Effector memory CD8-positive, alpha-beta T cell (primary cell): ENCODE results near the gene CLIP3.
"Not testable (repeated sequence)": the region's sequence is repeated elsewhere in the genome, so short reads cannot be mapped to it uniquely, and the experiment has no call there.

Experiments
- ATAC-seq: fragments of 150-1000 bp; cut with Tn5 transposase; replicated peaks from 2 replicates; pipeline ENCODE4 v1.10.0; 2021; ENCODE audit warnings: mild to moderate bottlenecking, moderate library complexity
- DNase-seq, 3 experiments: peaks; one replicate each; pipeline ENCODE4 v3.0.0; 2021
- H3K27ac Mint-ChIP-seq, 2 donors: one replicate each; pipeline ENCODE4 v1.8.0; 2022; ENCODE audit warnings: mild to moderate bottlenecking in 2 of 2, mixed read lengths in 2 of 2, moderate library complexity in 2 of 2
- H3K27me3 Mint-ChIP-seq, 2 donors: one replicate each; pipeline ENCODE4 v1.8.0; 2022; ENCODE audit warnings: mixed read lengths in 2 of 2
- H3K36me3 Mint-ChIP-seq: one replicate; pipeline ENCODE4 v1.8.0; 2022; ENCODE audit warnings: mild to moderate bottlenecking, moderate library complexity, mixed read lengths; ENCODE audit not compliant: insufficient read depth
- H3K4me1 Mint-ChIP-seq, 2 donors: one replicate each; pipeline ENCODE4 v1.8.0; 2022; ENCODE audit warnings: low read depth in 2 of 2, mixed read lengths in 2 of 2
- H3K4me3 Mint-ChIP-seq, 2 donors: one replicate each; pipeline ENCODE4 v1.8.0; 2022; ENCODE audit warnings: mild to moderate bottlenecking in 2 of 2, mixed read lengths in 2 of 2, moderate library complexity in 2 of 2
- H3K9me3 Mint-ChIP-seq, 2 donors: one replicate each; pipeline ENCODE4 v1.8.0; 2022; ENCODE audit warnings: mixed read lengths in 2 of 2
- total RNA-seq, 9 experiments: gene quantifications; one replicate each; lab custom pipeline; 2026; lab: John Stamatoyannopoulos, UW

CLIP3 gene, protein sequence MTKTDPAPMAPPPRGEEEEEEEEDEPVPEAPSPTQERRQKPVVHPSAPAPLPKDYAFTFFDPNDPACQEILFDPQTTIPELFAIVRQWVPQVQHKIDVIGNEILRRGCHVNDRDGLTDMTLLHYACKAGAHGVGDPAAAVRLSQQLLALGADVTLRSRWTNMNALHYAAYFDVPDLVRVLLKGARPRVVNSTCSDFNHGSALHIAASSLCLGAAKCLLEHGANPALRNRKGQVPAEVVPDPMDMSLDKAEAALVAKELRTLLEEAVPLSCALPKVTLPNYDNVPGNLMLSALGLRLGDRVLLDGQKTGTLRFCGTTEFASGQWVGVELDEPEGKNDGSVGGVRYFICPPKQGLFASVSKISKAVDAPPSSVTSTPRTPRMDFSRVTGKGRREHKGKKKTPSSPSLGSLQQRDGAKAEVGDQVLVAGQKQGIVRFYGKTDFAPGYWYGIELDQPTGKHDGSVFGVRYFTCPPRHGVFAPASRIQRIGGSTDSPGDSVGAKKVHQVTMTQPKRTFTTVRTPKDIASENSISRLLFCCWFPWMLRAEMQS
- 0 to 1.1 (median 0.30) reads per million in 9 experiments for total RNA-seq

GRCh38 chr19:36032251-36033104 lies at the start of gene CLIP3:
TSS of gene CLIP3 (minus strand) at chr19:36032873. CDS start at chr19:36032357, 516 bp downstream.
- H3K4me1 Mint-ChIP-seq = peaks cover 24 to 31% of the 10 kb centered on the region in 2 donors
- no peaks in the 10 kb centered on the region for H3K36me3 Mint-ChIP-seq
- H3K27ac Mint-ChIP-seq = peak within 1 kb of the TSS in 1 of 2 donors; percentile 42
- DNase-seq (no peak), ATAC-seq (no peak)
- H3K27me3 Mint-ChIP-seq = no peaks in the 10 kb centered on the region
- H3K9me3 Mint-ChIP-seq = no peaks in the 10 kb centered on the region
- H3K4me3 Mint-ChIP-seq = peak within 1 kb of the TSS; percentile 48 to 49

GRCh38 chr19:36081894-36082293 lies 49.2 kb upstream of the CLIP3 start:
- DNase-seq = no peak
- ATAC-seq = no peak
- H3K9me3 Mint-ChIP-seq = no peaks in the 10 kb centered on the region
- no peak overlapping the region for H3K4me3 Mint-ChIP-seq
- no peaks in the 10 kb centered on the region for H3K4me1 Mint-ChIP-seq
- H3K36me3 Mint-ChIP-seq = peaks cover 3% of the 10 kb centered on the region
- no peaks in the 10 kb centered on the region for H3K27me3 Mint-ChIP-seq
- no peak overlapping the region for H3K27ac Mint-ChIP-seq

DNA sequence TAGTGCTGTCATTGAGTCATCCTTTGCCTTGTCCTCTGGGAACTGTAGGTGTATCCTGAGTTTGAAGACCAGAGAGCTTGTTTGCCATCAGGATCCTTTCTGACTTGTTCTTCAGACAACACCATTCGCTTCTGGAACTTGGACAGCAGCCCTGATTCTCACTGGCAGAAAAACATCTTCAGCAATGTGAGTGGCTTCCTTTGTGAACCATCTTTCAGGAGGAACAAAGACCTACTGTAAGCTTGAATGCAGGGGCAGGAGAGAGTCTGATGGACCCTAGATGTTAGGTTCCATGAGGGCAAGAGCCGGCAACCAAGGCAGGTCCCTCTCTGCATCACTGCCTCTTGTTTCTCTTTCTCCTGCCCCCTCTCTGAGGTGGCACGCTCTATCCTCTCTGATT lies 48.7 kb upstream of the CLIP3 start:
- Mint-ChIP-seq H3K27me3 (no peaks in the 10 kb centered on the region), H3K36me3 (peaks cover 3% of the 10 kb centered on the region), H3K9me3 (no peaks in the 10 kb centered on the region), H3K27ac (peak overlapping the region in 1 of 2 donors; percentile 59), H3K4me1 (no peaks in the 10 kb centered on the region), H3K4me3 (no peak overlapping the region)
- no peak for DNase-seq
- ATAC-seq = no peak

DNA sequence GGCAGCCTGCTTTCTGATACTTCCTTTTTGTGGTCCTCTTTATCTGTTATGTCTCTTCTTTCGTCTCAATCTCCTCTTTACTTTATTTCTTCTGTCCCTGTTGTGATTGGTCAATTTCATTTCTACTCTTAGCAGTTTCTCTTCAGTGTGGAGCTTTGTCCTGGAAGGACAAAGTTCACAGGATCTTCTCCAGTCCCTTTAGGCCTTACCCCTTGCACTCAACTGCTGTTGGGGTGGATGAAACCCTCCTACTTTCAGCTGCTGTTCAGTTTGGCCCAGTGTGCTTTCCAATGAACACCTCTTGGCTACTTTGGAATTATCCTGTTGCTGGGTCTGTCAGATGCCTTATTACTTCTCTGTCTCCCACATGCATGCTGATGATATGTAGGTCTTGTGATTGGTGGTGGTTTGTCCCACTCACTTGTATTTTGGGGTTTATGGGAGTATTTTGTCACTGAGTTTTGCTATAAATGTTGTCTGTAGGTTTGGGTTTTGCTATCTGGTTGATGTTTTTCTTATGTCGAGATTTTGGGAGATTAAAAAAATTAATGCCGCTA lies 46.8 kb upstream of the CLIP3 start:
- ATAC-seq (no peak), DNase-seq (no peak)
- H3K4me3 Mint-ChIP-seq = no peak overlapping the region
- no peaks in the 10 kb centered on the region for H3K4me1 Mint-ChIP-seq
- peaks cover 3% of the 10 kb centered on the region for H3K36me3 Mint-ChIP-seq
- H3K27ac Mint-ChIP-seq = no peak overlapping the region
- no peaks in the 10 kb centered on the region for H3K27me3 Mint-ChIP-seq
- no peaks in the 10 kb centered on the region for H3K9me3 Mint-ChIP-seq

DNA sequence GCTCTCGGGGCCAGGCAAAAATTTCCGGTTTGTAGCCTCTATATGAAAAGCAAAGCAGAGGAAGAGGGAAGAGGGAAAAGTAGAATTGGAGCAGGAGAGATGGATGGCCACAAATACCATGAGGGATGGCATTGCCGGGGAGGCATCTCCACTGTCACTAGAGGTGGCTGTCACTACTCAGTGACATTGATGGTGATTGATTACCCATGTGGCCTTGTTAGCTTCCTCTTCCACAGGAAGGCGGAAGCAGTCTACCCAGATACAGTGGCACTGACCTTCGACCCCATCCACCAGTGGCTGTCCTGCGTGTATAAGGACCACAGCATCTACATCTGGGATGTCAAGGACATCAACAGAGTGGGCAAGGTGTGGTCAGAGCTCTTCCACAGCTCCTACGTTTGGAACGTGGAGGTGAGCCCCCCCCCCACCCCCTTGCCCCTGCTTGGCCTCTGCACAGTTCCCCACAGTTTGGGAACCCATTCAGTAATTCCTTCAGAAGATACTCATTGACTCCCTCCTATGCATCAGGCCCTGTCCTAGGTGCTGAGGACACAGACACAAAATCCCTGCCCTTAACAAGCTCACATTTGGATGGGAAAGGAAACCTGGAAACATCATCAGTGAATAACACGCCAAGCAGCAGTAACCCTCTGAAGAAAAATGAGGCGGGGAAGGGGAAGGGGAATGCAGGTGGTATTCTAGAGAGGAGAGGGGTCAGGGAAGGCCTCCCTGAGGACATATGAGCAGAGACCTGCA lies 40.6 kb upstream of the CLIP3 start:
- Mint-ChIP-seq H3K27ac (no peak overlapping the region), H3K27me3 (no peaks in the 10 kb centered on the region), H3K9me3 (no peaks in the 10 kb centered on the region), H3K36me3 (peaks cover 3% of the 10 kb centered on the region), H3K4me1 (peaks cover 0 to 2% of the 10 kb centered on the region in 2 donors), H3K4me3 (no peak overlapping the region)
- DNase-seq (no peak), ATAC-seq (no peak)

- Mint-ChIP-seq H3K9me3 (no peaks in the 10 kb centered on the region), H3K4me3 (no peak overlapping the region), H3K27ac (peak overlapping the region in 1 of 2 donors; percentile 29), H3K4me1 (peaks cover 0 to 2% of the 10 kb centered on the region in 2 donors), H3K36me3 (no peaks in the 10 kb centered on the region), H3K27me3 (no peaks in the 10 kb centered on the region)
- DNase-seq (no peak), ATAC-seq (no peak)
Observed at GRCh38 chr19:36072081-36072480, 39.4 kb upstream of the CLIP3 start.

- not testable (repeated sequence) for H3K4me1 Mint-ChIP-seq, H3K4me3 Mint-ChIP-seq, H3K9me3 Mint-ChIP-seq, H3K36me3 Mint-ChIP-seq, DNase-seq, H3K27ac Mint-ChIP-seq, ATAC-seq, H3K27me3 Mint-ChIP-seq
Observed at GRCh38 chr19:36068810-36069499, 36.3 kb upstream of the CLIP3 start.

- Mint-ChIP-seq H3K4me3 (no peak overlapping the region), H3K9me3 (no peaks in the 10 kb centered on the region), H3K27ac (no peak overlapping the region), H3K36me3 (no peaks in the 10 kb centered on the region), H3K27me3 (no peaks in the 10 kb centered on the region), H3K4me1 (peaks cover 0 to 2% of the 10 kb centered on the region in 2 donors)
- DNase-seq = no peak
- no peak for ATAC-seq
Observed at GRCh38 chr19:36067681-36068080, 35.0 kb upstream of the CLIP3 start.

GRCh38 chr19:36064826-36065225 lies 32.2 kb upstream of the CLIP3 start:
- no peaks in the 10 kb centered on the region for H3K4me1 Mint-ChIP-seq
- no peaks in the 10 kb centered on the region for H3K9me3 Mint-ChIP-seq
- no peaks in the 10 kb centered on the region for H3K27me3 Mint-ChIP-seq
- ATAC-seq = no peak
- DNase-seq = no peak
- no peak overlapping the region for H3K4me3 Mint-ChIP-seq
- no peaks in the 10 kb centered on the region for H3K36me3 Mint-ChIP-seq
- no peak overlapping the region for H3K27ac Mint-ChIP-seq

DNA sequence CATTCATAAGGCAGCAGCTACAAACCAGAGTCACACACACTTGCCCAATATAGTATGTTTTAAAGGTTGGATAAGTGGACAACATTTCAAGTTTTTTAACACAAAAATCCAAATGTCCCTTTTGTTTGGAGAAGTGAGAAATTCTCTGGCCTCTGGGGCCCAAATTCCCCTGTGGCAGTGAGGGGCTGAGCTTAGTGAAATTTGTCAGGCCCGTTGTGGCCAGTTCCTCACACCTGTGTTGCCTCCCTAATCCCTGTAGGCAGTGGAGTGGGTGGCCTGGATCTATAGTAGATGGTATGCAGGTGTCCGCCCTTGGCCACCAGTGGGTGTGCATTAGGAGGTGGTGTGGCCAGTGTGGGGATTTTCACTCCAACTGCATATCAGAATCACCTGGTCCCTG lies 28.7 kb upstream of the CLIP3 start:
- no peak for DNase-seq
- Mint-ChIP-seq H3K4me1 (no peaks in the 10 kb centered on the region), H3K36me3 (peaks cover 4% of the 10 kb centered on the region), H3K4me3 (no peak overlapping the region), H3K27me3 (no peaks in the 10 kb centered on the region), H3K9me3 (no peaks in the 10 kb centered on the region), H3K27ac (no peak overlapping the region)
- ATAC-seq = no peak

- peak; percentile 45 for ATAC-seq
- Mint-ChIP-seq H3K4me3 (no peak overlapping the region), H3K36me3 (peaks cover 4% of the 10 kb centered on the region), H3K4me1 (peaks cover 2 to 4% of the 10 kb centered on the region in 2 donors), H3K27ac (no peak overlapping the region), H3K9me3 (no peaks in the 10 kb centered on the region), H3K27me3 (no peaks in the 10 kb centered on the region)
- no peak for DNase-seq
Observed at GRCh38 chr19:36060430-36060829, 27.8 kb upstream of the CLIP3 start.

- Mint-ChIP-seq H3K36me3 (peaks cover 11% of the 10 kb centered on the region), H3K9me3 (no peaks in the 10 kb centered on the region), H3K27ac (peak overlapping the region in 1 of 2 donors; percentile 0), H3K4me1 (peaks cover 5 to 7% of the 10 kb centered on the region in 2 donors), H3K27me3 (no peaks in the 10 kb centered on the region), H3K4me3 (no peak overlapping the region)
- ATAC-seq (no peak), DNase-seq (no peak)
Observed at GRCh38 chr19:36059180-36059910, 26.7 kb upstream of the CLIP3 start.
